Sigmoid colon (tissue), 7 donors: Measurements from ENCODE around the gene POLDIP2. TPM values are rescaled to one million over a fixed set of nuclear protein-coding genes. Genes with fewer than 3 reads are reported as not detected.

Source experiments
- DNase-seq: peaks from one replicate; pipeline ENCODE4 v3.0.0-alpha.2; 2019
- H3K27ac ChIP-seq, 4 donors: fragments of 200-600 bp; sonication (generic); one replicate each; pipeline ENCODE4 v1.5.1; 2016 to 2019; ENCODE audit warnings: mild to moderate bottlenecking in 1 of 4
- H3K27me3 ChIP-seq, 3 donors: fragments of 200-600 bp; sonication (generic); one replicate each; pipeline ENCODE4 v1.5.1; 2019; ENCODE audit warnings: mild to moderate bottlenecking in 1 of 3
- H3K36me3 ChIP-seq, 4 donors: fragments of 200-600 bp; sonication (generic); one replicate each; pipeline ENCODE4 v1.5.1; 2016 to 2019
- H3K4me1 ChIP-seq, 4 donors: fragments of 200-600 bp; sonication (generic); one replicate each; pipeline ENCODE4 v1.5.1; 2017 to 2019
- H3K4me3 ChIP-seq, 4 donors: fragments of 200-600 bp; sonication (generic); one replicate each; pipeline ENCODE4 v1.5.1; 2017 to 2019; ENCODE audit warnings: mild to moderate bottlenecking in 2 of 4, moderate library complexity in 1 of 4
- H3K9me3 ChIP-seq, 4 donors: fragments of 200-600 bp in 3 of 4; sonication (generic) in 3 of 4; one replicate each; pipeline versions ENCODE4 v1.5.1 to v1.6.1; 2013 to 2019
- CTCF ChIP-seq, 4 experiments: fragments of 450-650 bp in 3 of 4; fragments of 200-600 bp in 1 of 4; IDR thresholded peaks; one replicate each; pipeline ENCODE4 v1.5.1; 2016 to 2019; ENCODE audit warnings: antibody characterized with exemption in 4 of 4, mild to moderate bottlenecking in 3 of 4, moderate library complexity in 2 of 4
- EP300 ChIP-seq, 4 donors: sonication (generic); formaldehyde crosslinking; IDR thresholded peaks; one replicate each; pipeline ENCODE4 v1.6.1; 2017; ENCODE audit warnings: antibody characterized with exemption in 4 of 4
- POLR2A ChIP-seq, 2 donors: fragments of 450-650 bp; IDR thresholded peaks; one replicate each; pipeline ENCODE4 v1.6.1; 2016; ENCODE audit warnings: antibody characterized with exemption in 2 of 2, mild to moderate bottlenecking in 2 of 2, moderate library complexity in 2 of 2
- POLR2AphosphoS5 ChIP-seq, 4 donors: sonication (generic); formaldehyde crosslinking; IDR thresholded peaks; one replicate each; pipeline ENCODE4 v1.6.1; 2017; ENCODE audit warnings: antibody characterized with exemption in 4 of 4
- WGBS, 2 donors: extraction: QIAGEN DNeasy Blood & Tissue Kit; methylation state at CpG; one replicate each; pipeline ENCODE4 v1.1.7; 2013; 5-methylcytosine and 5-hydroxymethylcytosine counted together
- intact Hi-C: fragments of 100-400 bp; cut with DNase I; formaldehyde crosslinking; loops from one replicate; pipeline ENCODE4 v1.15.1; 2023
- polyA plus RNA-seq, 3 donors: library from polyadenylated mRNA; stranded (reverse); fragments of 200-250 nt; gene quantifications; one replicate each; pipeline ENCODE4 v1.2.3, GENCODE V29; 2013
- total RNA-seq, 4 donors: library from RNA; depleted of rRNA; stranded (reverse); fragments of >200 nt; gene quantifications; one replicate each; pipeline ENCODE4 v1.1.0, GENCODE V29; 2016
- donor health status: healthy with polysubstance abuse.
- donor health status: Bipolar disorder and iron deficiency.
- donor health status: healthy.

The POLDIP2 gene
- total and polyA plus RNA-seq, 7 donors, result 55.8 to 80.5 (median 65.6) TPM

- Histone ChIP-seq H3K4me1 (peaks cover 0 to 11% (median 0%) of the 10 kb centered on the region in 4 donors), H3K36me3 (peaks cover 48 to 99% (median 66%) of the 10 kb centered on the region in 4 donors), H3K9me3 (no peaks in the 10 kb centered on the region), H3K4me3 (no peak overlapping the region), H3K27ac (no peak overlapping the region), H3K27me3 (no peaks in the 10 kb centered on the region)
- no peak for TF ChIP-seq POLR2A (IDR thresholded peaks at IDR 0.05)
- TF ChIP-seq EP300 (IDR thresholded peaks at IDR 0.05), result no peak
- WGBS, 2 donors, result 78 to 87% methylated on average over 13 of the region's 13 CpGs
- no peak for DNase-seq
- intact Hi-C loops, result no loop called here
These were observed 11.7 kb downstream of the POLDIP2 start for GRCh38 chr17:28345419-28346198.

GRCh38 chr17:28344435-28344901 lies 12.9 kb downstream of the POLDIP2 start:
- Histone ChIP-seq H3K4me1 (peaks cover 0 to 11% (median 0%) of the 10 kb centered on the region in 4 donors), H3K27me3 (no peaks in the 10 kb centered on the region), H3K4me3 (no peak overlapping the region), H3K27ac (no peak overlapping the region), H3K9me3 (no peaks in the 10 kb centered on the region), H3K36me3 (peaks cover 49 to 99% (median 64%) of the 10 kb centered on the region in 4 donors)
- TF ChIP-seq POLR2A (IDR thresholded peaks at IDR 0.05), result no peak
- TF ChIP-seq EP300 (IDR thresholded peaks at IDR 0.05), result no peak
- no peak for TF ChIP-seq CTCF (IDR thresholded peaks at IDR 0.05)
- TF ChIP-seq POLR2AphosphoS5 (IDR thresholded peaks at IDR 0.05), result no peak
- intact Hi-C loops, result no loop called here
- 93 to 94% methylated on average over 19 of the region's 19 CpGs for WGBS, 2 donors
- DNase-seq, result no peak

- Histone ChIP-seq H3K36me3 (peaks cover 49 to 96% (median 64%) of the 10 kb centered on the region in 4 donors), H3K4me3 (no peak overlapping the region), H3K27me3 (no peaks in the 10 kb centered on the region), H3K4me1 (peaks cover 0 to 11% (median 0%) of the 10 kb centered on the region in 4 donors), H3K27ac (no peak overlapping the region), H3K9me3 (no peaks in the 10 kb centered on the region)
- intact Hi-C loops, result no loop called here
- 89% methylated on average over 9 of the region's 9 CpGs for WGBS, 2 donors
- TF ChIP-seq CTCF (IDR thresholded peaks at IDR 0.05), result no peak
- TF ChIP-seq POLR2A (IDR thresholded peaks at IDR 0.05), result no peak
- no peak for TF ChIP-seq POLR2AphosphoS5 (IDR thresholded peaks at IDR 0.05)
- no peak for TF ChIP-seq EP300 (IDR thresholded peaks at IDR 0.05)
- DNase-seq, result no peak
These were observed 13.3 kb downstream of the POLDIP2 start for GRCh38 chr17:28344011-28344410.

- Histone ChIP-seq H3K27me3 (no peaks in the 10 kb centered on the region), H3K36me3 (peaks cover 44 to 91% (median 59%) of the 10 kb centered on the region in 4 donors), H3K4me3 (no peak overlapping the region), H3K27ac (no peak overlapping the region), H3K9me3 (no peaks in the 10 kb centered on the region), H3K4me1 (peaks cover 0 to 11% (median 1%) of the 10 kb centered on the region in 4 donors)
- DNase-seq, result no peak
- WGBS, 2 donors, result 79 to 86% methylated on average over 10 of the region's 10 CpGs
- TF ChIP-seq POLR2AphosphoS5 (IDR thresholded peaks at IDR 0.05), result no peak
- no peak for TF ChIP-seq CTCF (IDR thresholded peaks at IDR 0.05)
- no peak for TF ChIP-seq EP300 (IDR thresholded peaks at IDR 0.05)
- TF ChIP-seq POLR2A (IDR thresholded peaks at IDR 0.05), result no peak
- intact Hi-C loops, result no loop called here
These were observed 13.8 kb downstream of the POLDIP2 start for GRCh38 chr17:28343491-28343932.

GRCh38 chr17:28342313-28342712 lies 15.0 kb downstream of the POLDIP2 start:
- H3K36me3 ChIP-seq, result peaks cover 34 to 79% (median 47%) of the 10 kb centered on the region in 4 donors
- 93 to 94% methylated on average over 14 of the region's 14 CpGs for WGBS, 2 donors
- intact Hi-C loops, result no loop called here
- DNase-seq, result no peak
- H3K4me1 ChIP-seq, result peaks cover 0 to 14% (median 11%) of the 10 kb centered on the region in 4 donors
- H3K9me3 ChIP-seq, result no peaks in the 10 kb centered on the region
- TF ChIP-seq POLR2AphosphoS5 (IDR thresholded peaks at IDR 0.05) (no peak), CTCF (IDR thresholded peaks at IDR 0.05) (no peak), EP300 (IDR thresholded peaks at IDR 0.05) (no peak), POLR2A (IDR thresholded peaks at IDR 0.05) (no peak)
- no peaks in the 10 kb centered on the region for H3K27me3 ChIP-seq
- H3K27ac ChIP-seq, result no peak overlapping the region
- H3K4me3 ChIP-seq, result no peak overlapping the region
